HepG2 (cell line): ENCODE measurements around the gene ZNF25. TPM values are rescaled to one million over a fixed set of nuclear protein-coding genes. Genes with fewer than 3 reads are reported as not detected.
A peak's percentile ranks its signal among the peaks of the same experiment; 100 is the strongest.

ENCODE experiments used
- ARNT2 ChIP-seq: sonication (generic); formaldehyde crosslinking; IDR thresholded peaks from 2 replicates; pipeline ENCODE4 v1.8.0; 2022; ENCODE audit warnings: mild to moderate bottlenecking, low read depth, missing genetic modification reagents, moderate library complexity
- CBFB ChIP-seq: sonication (generic); formaldehyde crosslinking; IDR thresholded peaks from 2 replicates; pipeline ENCODE4 v1.4.0; 2020; ENCODE audit warnings: missing genetic modification reagents
- CBX1 ChIP-seq: IDR thresholded peaks from one replicate; pipeline ENCODE4 v1.6.1; 2016; ENCODE audit warnings: antibody characterized with exemption, low read depth
- HINFP ChIP-seq: sonication (generic); formaldehyde crosslinking; IDR thresholded peaks from 2 replicates; pipeline ENCODE4 v1.4.0; 2020; ENCODE audit warnings: low read depth, mild to moderate bottlenecking, missing genetic modification reagents
- PHF8 ChIP-seq: sonication (generic); formaldehyde crosslinking; IDR thresholded peaks from 2 replicates; pipeline ENCODE4 v1.5.0; 2020; ENCODE audit warnings: missing genetic modification reagents
- POLR2A ChIP-seq, 2 experiments: IDR thresholded peaks; 2 replicates each; pipeline ENCODE4 v1.6.1; 2011; ENCODE audit warnings: low read depth in 2 of 2, low read length in 2 of 2, mild to moderate bottlenecking in 1 of 2, moderate library complexity in 1 of 2; ENCODE audit not compliant: insufficient read depth in 1 of 2
- PTBP1 ChIP-seq: fragments of 200-400 bp; formaldehyde crosslinking; IDR thresholded peaks from 2 replicates; pipeline ENCODE4 v1.6.1; 2018; ENCODE audit warnings: low read length, low read depth; ENCODE audit not compliant: poor library complexity, severe bottlenecking
- SPEN ChIP-seq: sonication (generic); formaldehyde crosslinking; IDR thresholded peaks from 2 replicates; pipeline ENCODE4 v1.5.1; 2020; ENCODE audit warnings: low read depth, mild to moderate bottlenecking, missing genetic modification reagents
- TBP ChIP-seq: sonication (generic); formaldehyde crosslinking; IDR thresholded peaks from 2 replicates; pipeline ENCODE4 v1.5.0; 2020; ENCODE audit warnings: missing genetic modification reagents
- TBX2 ChIP-seq: sonication (generic); formaldehyde crosslinking; IDR thresholded peaks from 2 replicates; pipeline ENCODE4 v1.5.0; 2020; ENCODE audit warnings: missing genetic modification reagents, mild to moderate bottlenecking, borderline replicate concordance
- YEATS2 ChIP-seq: sonication (generic); formaldehyde crosslinking; IDR thresholded peaks from 2 replicates; pipeline ENCODE4 v1.4.0; 2020; ENCODE audit warnings: missing genetic modification reagents, borderline replicate concordance
- ZNF225 ChIP-seq: sonication (generic); formaldehyde crosslinking; IDR thresholded peaks from 2 replicates; pipeline ENCODE4 v1.4.0; 2020; ENCODE audit warnings: mild to moderate bottlenecking, missing genetic modification reagents
- ZNF30 ChIP-seq: sonication (generic); formaldehyde crosslinking; IDR thresholded peaks from 2 replicates; pipeline ENCODE4 v1.5.0; 2020; ENCODE audit warnings: mild to moderate bottlenecking, missing genetic modification reagents
- ZNF788 ChIP-seq: sonication (generic); formaldehyde crosslinking; IDR thresholded peaks from 2 replicates; pipeline ENCODE4 v1.5.0; 2020; ENCODE audit warnings: mild to moderate bottlenecking, missing genetic modification reagents, borderline replicate concordance
- polyA plus RNA-seq, 8 experiments: library from polyadenylated mRNA; depleted of rRNA in 3 of 8; stranded (reverse) in 7 of 8; unstranded in 1 of 8; fragments of >200 nt; fragmentation: Illumina TruSeq in 4 of 8; extraction: Trizol in 4 of 8; gene quantifications; 2 replicates each; pipeline versions ENCODE4 v1.2.1 to v1.2.3, GENCODE V29; 2011 to 2016; ENCODE audit warnings: low read depth in 4 of 8, missing spikeins in 1 of 8, mixed read lengths in 1 of 8; ENCODE audit not compliant: insufficient read depth in 1 of 8
- total RNA-seq, 5 experiments: library from RNA; depleted of rRNA; stranded (reverse); fragments of >200 nt; fragmentation: Illumina TruSeq; extraction: Trizol; gene quantifications; 2 replicates each; pipeline ENCODE4 v1.2.3, GENCODE V29; 2016; ENCODE audit warnings: low read depth in 1 of 5
- TF ChIP-seq, protein P1 (sequence below): sonication (generic); formaldehyde crosslinking; IDR thresholded peaks from 2 replicates; pipeline ENCODE4 v1.4.0; 2020; ENCODE audit warnings: mild to moderate bottlenecking, low read depth, missing genetic modification reagents
- TF ChIP-seq, protein P2 (sequence below): sonication (generic); formaldehyde crosslinking; IDR thresholded peaks from 2 replicates; pipeline ENCODE4 v1.4.0; 2020; ENCODE audit warnings: missing genetic modification reagents, borderline replicate concordance

The ZNF25 gene
- total and polyA plus RNA-seq, 2 of the 13 experiments (the other 11 are each of a cell fraction or from before 2014, with no cell fraction given): 1.4 to 1.5 TPM

GRCh38 chr10:37976091-37976879 is at the start of gene ZNF25 (continued):
- TF ChIP-seq ZNF788 (peak; percentile 95; the same call in 1 of the 2 replicates), POLR2A (IDR thresholded peaks at IDR 0.05; ENCODE audit: insufficient read depth in 1 of 2, low read depth in 2 of 2, low read length in 2 of 2) (peak; percentile 77 to 91), ZNF30 (no peak), PHF8 (CRISPR knock-in tag) (peak; percentile 84), ZNF225 (peak; percentile 68; the same call in 1 of the 2 replicates), PTBP1 (no peak), TBP (CRISPR knock-in tag) (no peak), TBX2 (CRISPR knock-in tag) (peak; percentile 84), SPEN (CRISPR knock-in tag) (peak; percentile 75), CBFB (CRISPR knock-in tag) (peak; percentile 71; the same call in 1 of the 2 replicates), HINFP (CRISPR knock-in tag) (no peak), CBX1 (peak; percentile 26), ARNT2 (CRISPR knock-in tag) (peak; percentile 73; the same call in 1 of the 2 replicates), YEATS2 (CRISPR knock-in tag) (peak; percentile 85)
- TF ChIP-seq, protein P1, sequence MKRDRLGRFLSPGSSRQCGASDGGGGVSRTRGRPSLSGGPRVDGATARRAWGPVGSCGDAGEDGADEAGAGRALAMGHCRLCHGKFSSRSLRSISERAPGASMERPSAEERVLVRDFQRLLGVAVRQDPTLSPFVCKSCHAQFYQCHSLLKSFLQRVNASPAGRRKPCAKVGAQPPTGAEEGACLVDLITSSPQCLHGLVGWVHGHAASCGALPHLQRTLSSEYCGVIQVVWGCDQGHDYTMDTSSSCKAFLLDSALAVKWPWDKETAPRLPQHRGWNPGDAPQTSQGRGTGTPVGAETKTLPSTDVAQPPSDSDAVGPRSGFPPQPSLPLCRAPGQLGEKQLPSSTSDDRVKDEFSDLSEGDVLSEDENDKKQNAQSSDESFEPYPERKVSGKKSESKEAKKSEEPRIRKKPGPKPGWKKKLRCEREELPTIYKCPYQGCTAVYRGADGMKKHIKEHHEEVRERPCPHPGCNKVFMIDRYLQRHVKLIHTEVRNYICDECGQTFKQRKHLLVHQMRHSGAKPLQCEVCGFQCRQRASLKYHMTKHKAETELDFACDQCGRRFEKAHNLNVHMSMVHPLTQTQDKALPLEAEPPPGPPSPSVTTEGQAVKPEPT (CRISPR knock-in tag): peak; percentile 24; the same call in 1 of the 2 replicates
- TF ChIP-seq, protein P2, sequence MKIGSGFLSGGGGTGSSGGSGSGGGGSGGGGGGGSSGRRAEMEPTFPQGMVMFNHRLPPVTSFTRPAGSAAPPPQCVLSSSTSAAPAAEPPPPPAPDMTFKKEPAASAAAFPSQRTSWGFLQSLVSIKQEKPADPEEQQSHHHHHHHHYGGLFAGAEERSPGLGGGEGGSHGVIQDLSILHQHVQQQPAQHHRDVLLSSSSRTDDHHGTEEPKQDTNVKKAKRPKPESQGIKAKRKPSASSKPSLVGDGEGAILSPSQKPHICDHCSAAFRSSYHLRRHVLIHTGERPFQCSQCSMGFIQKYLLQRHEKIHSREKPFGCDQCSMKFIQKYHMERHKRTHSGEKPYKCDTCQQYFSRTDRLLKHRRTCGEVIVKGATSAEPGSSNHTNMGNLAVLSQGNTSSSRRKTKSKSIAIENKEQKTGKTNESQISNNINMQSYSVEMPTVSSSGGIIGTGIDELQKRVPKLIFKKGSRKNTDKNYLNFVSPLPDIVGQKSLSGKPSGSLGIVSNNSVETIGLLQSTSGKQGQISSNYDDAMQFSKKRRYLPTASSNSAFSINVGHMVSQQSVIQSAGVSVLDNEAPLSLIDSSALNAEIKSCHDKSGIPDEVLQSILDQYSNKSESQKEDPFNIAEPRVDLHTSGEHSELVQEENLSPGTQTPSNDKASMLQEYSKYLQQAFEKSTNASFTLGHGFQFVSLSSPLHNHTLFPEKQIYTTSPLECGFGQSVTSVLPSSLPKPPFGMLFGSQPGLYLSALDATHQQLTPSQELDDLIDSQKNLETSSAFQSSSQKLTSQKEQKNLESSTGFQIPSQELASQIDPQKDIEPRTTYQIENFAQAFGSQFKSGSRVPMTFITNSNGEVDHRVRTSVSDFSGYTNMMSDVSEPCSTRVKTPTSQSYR (CRISPR knock-in tag): no peak
